ENCODE data around the gene KAT6B. TPM values are rescaled to one million over a fixed set of nuclear protein-coding genes. Genes with fewer than 3 reads are reported as not detected.

KAT6B gene
- total RNA-seq, 2 donors from 2014 or later, result 25.3 to 39.1 TPM

GRCh38 chr10:74854610-74855009 lies 28.2 kb downstream of the KAT6B start:
- H3K4me3 Mint-ChIP-seq, result no peak overlapping the region

DNA sequence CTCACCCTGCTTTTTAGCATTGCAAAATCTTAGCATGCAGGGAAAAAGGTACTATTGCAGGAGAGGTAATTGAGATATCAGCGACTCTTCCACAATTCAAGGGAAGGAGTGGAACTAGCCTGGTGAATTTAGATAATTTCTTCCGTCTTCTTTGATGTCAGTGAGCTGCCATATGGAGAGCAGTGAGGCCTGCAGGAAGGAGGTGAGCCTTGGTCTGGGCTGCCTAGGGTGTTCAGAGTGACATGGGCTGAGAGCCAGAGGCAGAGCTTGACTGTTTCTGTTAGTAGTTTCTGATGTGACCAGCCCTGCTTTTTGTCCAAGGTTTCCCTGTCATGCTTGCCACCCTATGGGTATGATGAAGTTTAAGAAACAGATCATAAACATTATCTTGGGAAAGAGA lies 28.6 kb downstream of the KAT6B start:
- no peaks in the 10 kb centered on the region for H3K27me3 Mint-ChIP-seq (ENCODE audit: insufficient read depth)
- WGBS, 2 experiments (ENCODE audit: insufficient coverage in 1 of 2, insufficient read length in 1 of 2), result 78 to 100% methylated on average over 2 of the region's 2 CpGs
- no peak overlapping the region for H3K9ac ChIP-seq (ENCODE audit: extremely low read depth, low read length, poor library complexity, severe bottlenecking)
- no peaks in the 10 kb centered on the region for H3K4me1 ChIP-seq (ENCODE audit: control insufficient read depth, insufficient read depth, low read length)
- H3K4me3 Mint-ChIP-seq, result no peak overlapping the region
- peak; percentile 50 for DNase-seq
- peaks cover 9% of the 10 kb centered on the region for H3K9me3 Mint-ChIP-seq
- H3K36me3 ChIP-seq (ENCODE audit: control insufficient read depth, insufficient read depth, low read length), result no peaks in the 10 kb centered on the region
- H3K4me3 ChIP-seq (ENCODE audit: low read length), result no peak overlapping the region
- H3K9me3 ChIP-seq (ENCODE audit: control insufficient read depth, low read length), result no peaks in the 10 kb centered on the region
- no peak for TF ChIP-seq CTCF (conservative IDR thresholded peaks at IDR 0.05)
- no peaks in the 10 kb centered on the region for H3K27me3 ChIP-seq (ENCODE audit: control insufficient read depth, insufficient read depth, low read length, poor library complexity, severe bottlenecking)
- H3K27ac Mint-ChIP-seq, result no peak overlapping the region
- H3K36me3 Mint-ChIP-seq (ENCODE audit: low read depth), result peaks cover 13% of the 10 kb centered on the region
- H3K27ac ChIP-seq (ENCODE audit: low read depth, low read length), result peak overlapping the region; percentile 44
- peaks cover 14% of the 10 kb centered on the region for H3K4me1 Mint-ChIP-seq

More at GRCh38 chr10:74854610-74855009, 28.2 kb downstream of the KAT6B start:
- no peak for DNase-seq
- 80 to 86% methylated on average over 1 to 4 of the region's 4 CpGs for WGBS, 2 experiments (ENCODE audit: insufficient coverage in 1 of 2, insufficient read length in 1 of 2)
- Mint-ChIP-seq H3K4me1 (peaks cover 14% of the 10 kb centered on the region), H3K27me3 (ENCODE audit: insufficient read depth) (no peaks in the 10 kb centered on the region), H3K9me3 (peaks cover 9% of the 10 kb centered on the region), H3K27ac (no peak overlapping the region), H3K36me3 (ENCODE audit: low read depth) (peaks cover 13% of the 10 kb centered on the region)
- no peak for TF ChIP-seq CTCF (conservative IDR thresholded peaks at IDR 0.05)
- no peak overlapping the region for H3K4me3 ChIP-seq (ENCODE audit: low read length)
- H3K36me3 ChIP-seq (ENCODE audit: control insufficient read depth, insufficient read depth, low read length), result no peaks in the 10 kb centered on the region
- H3K9me3 ChIP-seq (ENCODE audit: control insufficient read depth, low read length), result no peaks in the 10 kb centered on the region
- no peaks in the 10 kb centered on the region for H3K27me3 ChIP-seq (ENCODE audit: control insufficient read depth, insufficient read depth, low read length, poor library complexity, severe bottlenecking)
- no peak overlapping the region for H3K9ac ChIP-seq (ENCODE audit: extremely low read depth, low read length, poor library complexity, severe bottlenecking)
- peak overlapping the region; percentile 44 for H3K27ac ChIP-seq (ENCODE audit: low read depth, low read length)
- H3K4me1 ChIP-seq (ENCODE audit: control insufficient read depth, insufficient read depth, low read length), result no peaks in the 10 kb centered on the region

DNA sequence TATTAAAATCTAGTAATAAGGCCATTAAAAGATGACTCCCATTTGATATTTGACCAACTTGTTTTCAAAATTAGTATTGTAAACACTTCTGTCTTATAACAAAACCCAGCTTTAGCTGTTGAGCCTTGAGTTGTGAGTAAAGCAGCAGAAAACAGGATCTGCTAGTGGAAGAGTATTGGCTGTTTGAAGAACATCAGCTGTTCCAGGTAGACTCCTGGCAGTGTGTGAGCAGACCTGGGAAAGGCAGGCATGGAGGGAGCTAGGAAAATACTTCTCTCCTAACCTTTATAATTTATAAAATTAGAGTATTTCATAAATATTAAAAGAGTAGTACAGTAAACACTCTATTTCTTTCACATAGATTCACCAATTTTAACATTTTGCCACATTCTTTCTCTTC lies 29.0 kb downstream of the KAT6B start:
- Histone ChIP-seq H3K9ac (ENCODE audit: extremely low read depth, low read length, poor library complexity, severe bottlenecking) (no peak overlapping the region), H3K27ac (ENCODE audit: low read depth, low read length) (no peak overlapping the region), H3K9me3 (ENCODE audit: control insufficient read depth, low read length) (no peaks in the 10 kb centered on the region), H3K27me3 (ENCODE audit: control insufficient read depth, insufficient read depth, low read length, poor library complexity, severe bottlenecking) (no peaks in the 10 kb centered on the region), H3K4me3 (ENCODE audit: low read length) (no peak overlapping the region), H3K4me1 (ENCODE audit: control insufficient read depth, insufficient read depth, low read length) (no peaks in the 10 kb centered on the region), H3K36me3 (ENCODE audit: control insufficient read depth, insufficient read depth, low read length) (no peaks in the 10 kb centered on the region)
- Mint-ChIP-seq H3K9me3 (peaks cover 9% of the 10 kb centered on the region), H3K4me3 (no peak overlapping the region), H3K27ac (no peak overlapping the region), H3K4me1 (peaks cover 14% of the 10 kb centered on the region), H3K27me3 (ENCODE audit: insufficient read depth) (no peaks in the 10 kb centered on the region), H3K36me3 (ENCODE audit: low read depth) (peaks cover 13% of the 10 kb centered on the region)
- DNase-seq, result no peak
- TF ChIP-seq CTCF (conservative IDR thresholded peaks at IDR 0.05), result no peak

Measured in endodermal cell (in vitro differentiated cells).